GM12891 (cell line): ENCODE results near the gene INSYN2B.

Experiments
- POLR2A ChIP-seq: IDR thresholded peaks from 2 replicates; pipeline ENCODE4 v1.6.1; 2011; ENCODE audit warnings: low read depth, low read length, control low read depth
- TAF1 ChIP-seq: IDR thresholded peaks from 2 replicates; pipeline ENCODE4 v1.6.1; 2011; ENCODE audit warnings: low read depth, low read length, control low read depth

DNA sequence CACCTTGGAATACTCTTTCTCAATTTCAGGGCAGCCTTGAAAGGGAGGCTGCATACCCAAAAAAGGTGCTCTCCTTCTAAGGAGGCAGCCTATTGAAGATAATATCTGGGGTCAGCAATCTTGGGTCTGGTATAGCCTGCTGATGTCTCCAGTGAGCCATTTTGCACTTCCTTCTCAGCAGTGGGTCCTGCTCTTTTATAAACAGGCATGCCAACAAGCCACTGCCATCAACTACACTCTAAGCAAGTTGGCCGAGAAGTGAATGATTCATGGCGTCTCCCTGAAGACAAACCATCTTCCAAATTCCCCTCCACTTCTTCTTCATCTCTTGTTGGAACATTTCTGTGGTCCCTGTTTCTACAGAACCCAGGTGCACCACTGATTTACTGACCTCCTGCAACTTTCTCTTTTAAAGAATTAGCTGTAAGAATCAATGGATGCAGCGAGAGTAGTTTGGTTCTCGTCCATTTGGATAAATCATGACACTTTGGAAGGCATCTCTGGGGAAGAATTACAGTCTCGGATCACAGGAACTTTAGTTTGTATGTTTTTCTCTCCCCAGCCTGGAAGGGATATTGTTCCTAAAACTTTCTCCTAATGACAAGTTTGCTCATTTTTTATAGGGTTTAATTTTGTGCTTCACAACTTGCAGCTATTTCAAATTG lies 108.3 kb downstream of the INSYN2B start:
- TF ChIP-seq TAF1, result no peak
- no peak for TF ChIP-seq POLR2A
